ENCODE results near the gene C2orf49. TPM values are rescaled to one million over a fixed set of nuclear protein-coding genes. Genes with fewer than 3 reads are reported as not detected.

C2orf49 gene
- total and polyA plus RNA-seq, 9 of the 15 experiments (the other 6 are each of a cell fraction or from before 2014, with no cell fraction given): 17.9 to 38.2 (median 25.6) TPM

GRCh38 chr2:105337122-105338019 lies at the start of gene C2orf49 (continued):
- TF ChIP-seq RBM25 (IDR thresholded peaks at IDR 0.05; ENCODE audit: low read depth, low read length, severe bottlenecking) (no peak), HSF4 (CRISPR knock-in tag; IDR thresholded peaks at IDR 0.05; ENCODE audit: borderline replicate concordance) (no peak), RFX1 (IDR thresholded peaks at IDR 0.05) (peak; percentile 86), ZBTB7A (IDR thresholded peaks at IDR 0.05; ENCODE audit: borderline replicate concordance, control insufficient read depth, low read depth, low read length) (peak; percentile 94), YY1 (IDR thresholded peaks at IDR 0.05; ENCODE audit: borderline replicate concordance in 1 of 3, control insufficient read depth in 1 of 3, extremely low read depth in 1 of 3, insufficient read depth in 3 of 3, insufficient read length in 1 of 3, insufficient replicate concordance in 2 of 3, low read depth in 1 of 3, low read length in 2 of 3) (peak in 2 of 3 experiments; percentile 74 to 80), SIN3A (IDR thresholded peaks at IDR 0.05; ENCODE audit: borderline replicate concordance in 2 of 2, control insufficient read depth in 1 of 2, low read depth in 2 of 2, low read length in 2 of 2) (peak; percentile 33 to 72), ZBTB12 (CRISPR knock-in tag; IDR thresholded peaks at IDR 0.05) (peak; percentile 99), ASH1L (IDR thresholded peaks at IDR 0.05; ENCODE audit: borderline replicate concordance, low read depth, partially characterized antibody) (peak; percentile 20), MXD1 (CRISPR knock-in tag; IDR thresholded peaks at IDR 0.05; ENCODE audit: borderline replicate concordance, poor library complexity, severe bottlenecking) (peak; percentile 48), MAX (CRISPR knock-in tag; IDR thresholded peaks at IDR 0.05) (peak; percentile 64; the same call in 1 of the 2 replicates), ZKSCAN8 (CRISPR knock-in tag; IDR thresholded peaks at IDR 0.05) (peak; percentile 45; the same call in 1 of the 2 replicates), NFIC (IDR thresholded peaks at IDR 0.05) (peak; percentile 14; the same call in 1 of the 2 replicates), MEF2D (tag; conservative IDR thresholded peaks at IDR 0.05; ENCODE audit: low read depth) (0 out of 2 replicates have a peak, but pooled peaks have one; percentile 14), ZNF780A (CRISPR knock-in tag; IDR thresholded peaks at IDR 0.05) (no peak), SIRT6 (IDR thresholded peaks at IDR 0.05; ENCODE audit: low read depth, low read length) (no peak), CC2D1A (IDR thresholded peaks at IDR 0.05) (peak; percentile 67), GATA2 (CRISPR knock-in tag; IDR thresholded peaks at IDR 0.05) (no peak), ZNF347 (CRISPR knock-in tag; IDR thresholded peaks at IDR 0.05; ENCODE audit: low read depth) (no peak), KLF13 (tag; IDR thresholded peaks at IDR 0.05; ENCODE audit: borderline replicate concordance, low read depth) (0 out of 2 replicates have a peak, but pooled peaks have one; percentile 41)
- TF ChIP-seq, protein P1, sequence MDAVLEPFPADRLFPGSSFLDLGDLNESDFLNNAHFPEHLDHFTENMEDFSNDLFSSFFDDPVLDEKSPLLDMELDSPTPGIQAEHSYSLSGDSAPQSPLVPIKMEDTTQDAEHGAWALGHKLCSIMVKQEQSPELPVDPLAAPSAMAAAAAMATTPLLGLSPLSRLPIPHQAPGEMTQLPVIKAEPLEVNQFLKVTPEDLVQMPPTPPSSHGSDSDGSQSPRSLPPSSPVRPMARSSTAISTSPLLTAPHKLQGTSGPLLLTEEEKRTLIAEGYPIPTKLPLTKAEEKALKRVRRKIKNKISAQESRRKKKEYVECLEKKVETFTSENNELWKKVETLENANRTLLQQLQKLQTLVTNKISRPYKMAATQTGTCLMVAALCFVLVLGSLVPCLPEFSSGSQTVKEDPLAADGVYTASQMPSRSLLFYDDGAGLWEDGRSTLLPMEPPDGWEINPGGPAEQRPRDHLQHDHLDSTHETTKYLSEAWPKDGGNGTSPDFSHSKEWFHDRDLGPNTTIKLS (IDR thresholded peaks at IDR 0.05; ENCODE audit: borderline replicate concordance, low read depth): peak; percentile 80
- TF ChIP-seq, protein P2, sequence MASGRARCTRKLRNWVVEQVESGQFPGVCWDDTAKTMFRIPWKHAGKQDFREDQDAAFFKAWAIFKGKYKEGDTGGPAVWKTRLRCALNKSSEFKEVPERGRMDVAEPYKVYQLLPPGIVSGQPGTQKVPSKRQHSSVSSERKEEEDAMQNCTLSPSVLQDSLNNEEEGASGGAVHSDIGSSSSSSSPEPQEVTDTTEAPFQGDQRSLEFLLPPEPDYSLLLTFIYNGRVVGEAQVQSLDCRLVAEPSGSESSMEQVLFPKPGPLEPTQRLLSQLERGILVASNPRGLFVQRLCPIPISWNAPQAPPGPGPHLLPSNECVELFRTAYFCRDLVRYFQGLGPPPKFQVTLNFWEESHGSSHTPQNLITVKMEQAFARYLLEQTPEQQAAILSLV (tag; IDR thresholded peaks at IDR 0.05): no peak

Data from K562 (cell line).